ENCODE measurements around the gene MYO1F. TPM values are rescaled to one million over a fixed set of nuclear protein-coding genes. Genes with fewer than 3 reads are reported as not detected.

The MYO1F gene
- total and polyA plus RNA-seq, 2 of the 13 experiments (the other 11 are each of a cell fraction or from before 2014, with no cell fraction given): 0.09 to 0.13 TPM

GRCh38 chr19:8513687-8514504 lies 63.3 kb downstream of the MYO1F start, which contains the start of gene ZNF414 (continued):
- TF ChIP-seq PCBP2 (optimal IDR thresholded peaks at IDR 0.05; ENCODE audit: low read depth, low read length, poor library complexity, severe bottlenecking) (no peak), KDM6A (CRISPR knock-in tag; IDR thresholded peaks at IDR 0.05; ENCODE audit: low read depth) (no peak), HMG20B (CRISPR knock-in tag; conservative IDR thresholded peaks at IDR 0.05) (no peak), LCORL (IDR thresholded peaks at IDR 0.05) (no peak), LCORL (CRISPR knock-in tag; IDR thresholded peaks at IDR 0.05) (no peak), ZNF629 (CRISPR knock-in tag; conservative IDR thresholded peaks at IDR 0.05) (0 out of 2 replicates have a peak, but pooled peaks have one; percentile 11), CEBPG (CRISPR knock-in tag; IDR thresholded peaks at IDR 0.05) (peak; percentile 82), RFX5 (IDR thresholded peaks at IDR 0.05; ENCODE audit: low read depth, low read length) (no peak), ETV6 (CRISPR knock-in tag; conservative IDR thresholded peaks at IDR 0.05) (no peak), TAF15 (IDR thresholded peaks at IDR 0.05; ENCODE audit: low read depth, low read length, poor library complexity, severe bottlenecking) (no peak), ZNF790 (CRISPR knock-in tag; IDR thresholded peaks at IDR 0.05; ENCODE audit: borderline replicate concordance) (no peak), NFE2L2 (IDR thresholded peaks at IDR 0.05; ENCODE audit: low read length) (no peak), ZNF432 (CRISPR knock-in tag; IDR thresholded peaks at IDR 0.05; ENCODE audit: borderline replicate concordance) (no peak), NCOA2 (CRISPR knock-in tag; IDR thresholded peaks at IDR 0.05) (no peak; the same call in none of the 2 replicates), ATF1 (CRISPR knock-in tag; IDR thresholded peaks at IDR 0.05) (no peak), EHMT2 (IDR thresholded peaks at IDR 0.05; ENCODE audit: borderline replicate concordance, low read depth, low read length) (no peak), TBX3 (IDR thresholded peaks at IDR 0.05; ENCODE audit: borderline replicate concordance) (no peak), ZNF678 (CRISPR knock-in tag; IDR thresholded peaks at IDR 0.05) (no peak), TAF1 (CRISPR knock-in tag; IDR thresholded peaks at IDR 0.05) (peak; percentile 90), SOX13 (IDR thresholded peaks at IDR 0.05) (no peak), SOX13 (CRISPR knock-in tag; conservative IDR thresholded peaks at IDR 0.05 in 1 of 2, IDR thresholded peaks at IDR 0.05 in 1 of 2) (no peak; a peak in 1 of 4 replicates), JDP2 (CRISPR knock-in tag; IDR thresholded peaks at IDR 0.05; ENCODE audit: borderline replicate concordance) (no peak), HDAC2 (CRISPR knock-in tag; IDR thresholded peaks at IDR 0.05) (no peak), ZNF33B (CRISPR knock-in tag; IDR thresholded peaks at IDR 0.05) (peak; percentile 47; the same call in 1 of the 2 replicates), SMARCC2 (IDR thresholded peaks at IDR 0.05) (no peak), JARID2 (CRISPR knock-in tag; IDR thresholded peaks at IDR 0.05; ENCODE audit: insufficient replicate concordance) (no peak), ZNF468 (CRISPR knock-in tag; IDR thresholded peaks at IDR 0.05) (no peak), ZBTB42 (CRISPR knock-in tag; IDR thresholded peaks at IDR 0.05) (no peak), ZFP37 (CRISPR knock-in tag; IDR thresholded peaks at IDR 0.05; ENCODE audit: borderline replicate concordance) (no peak), XBP1 (CRISPR knock-in tag; IDR thresholded peaks at IDR 0.05) (no peak), RXRA (CRISPR knock-in tag; IDR thresholded peaks at IDR 0.05) (no peak), FOSL1 (CRISPR knock-in tag; IDR thresholded peaks at IDR 0.05; ENCODE audit: borderline replicate concordance) (no peak), PHF20 (CRISPR knock-in tag; IDR thresholded peaks at IDR 0.05) (peak; percentile 91), MED13 (CRISPR knock-in tag; IDR thresholded peaks at IDR 0.05) (no peak), SP1 (IDR thresholded peaks at IDR 0.05) (0 out of 2 replicates have a peak, but pooled peaks have one; percentile 39), SP1 (CRISPR knock-in tag; IDR thresholded peaks at IDR 0.05) (peak; percentile 70; the same call in 1 of the 2 replicates)
- TF ChIP-seq, protein P1, sequence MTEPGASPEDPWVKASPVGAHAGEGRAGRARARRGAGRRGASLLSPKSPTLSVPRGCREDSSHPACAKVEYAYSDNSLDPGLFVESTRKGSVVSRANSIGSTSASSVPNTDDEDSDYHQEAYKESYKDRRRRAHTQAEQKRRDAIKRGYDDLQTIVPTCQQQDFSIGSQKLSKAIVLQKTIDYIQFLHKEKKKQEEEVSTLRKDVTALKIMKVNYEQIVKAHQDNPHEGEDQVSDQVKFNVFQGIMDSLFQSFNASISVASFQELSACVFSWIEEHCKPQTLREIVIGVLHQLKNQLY (CRISPR knock-in tag; IDR thresholded peaks at IDR 0.05): no peak

All from HepG2 (cell line).